Gastroesophageal sphincter (tissue), 3 donors: Measurements from ENCODE around the gene KAT6B.

ENCODE experiments used
- CTCF ChIP-seq, 4 experiments: fragments of 200-600 bp in 2 of 4; fragments of 450-650 bp in 2 of 4; sonication (generic) in 1 of 4; IDR thresholded peaks; one replicate each; pipeline ENCODE4 v1.5.1; 2017 to 2019; ENCODE audit warnings: antibody characterized with exemption in 4 of 4, mild to moderate bottlenecking in 2 of 4, moderate library complexity in 2 of 4
- EP300 ChIP-seq: sonication (generic); formaldehyde crosslinking; IDR thresholded peaks from one replicate; pipeline ENCODE4 v1.6.1; 2017; ENCODE audit warnings: antibody characterized with exemption, mild to moderate bottlenecking
- POLR2AphosphoS5 ChIP-seq: sonication (generic); formaldehyde crosslinking; IDR thresholded peaks from one replicate; pipeline ENCODE4 v1.6.1; 2017; ENCODE audit warnings: antibody characterized with exemption

- TF ChIP-seq EP300 = no peak
- TF ChIP-seq POLR2AphosphoS5 = no peak
- TF ChIP-seq CTCF (IDR thresholded peaks at IDR 0.05) = no peak
Measured at GRCh38 chr10:75016325-75016724, 189.9 kb downstream of the KAT6B start.
